ENCODE results near the gene C20orf173. TPM values are rescaled to one million over a fixed set of nuclear protein-coding genes. Genes with fewer than 3 reads are reported as not detected.

C20orf173 gene
- total and polyA plus RNA-seq, 2 donors (not counting 1 experiment from before 2014, with no cell fraction given): not detected

DNA sequence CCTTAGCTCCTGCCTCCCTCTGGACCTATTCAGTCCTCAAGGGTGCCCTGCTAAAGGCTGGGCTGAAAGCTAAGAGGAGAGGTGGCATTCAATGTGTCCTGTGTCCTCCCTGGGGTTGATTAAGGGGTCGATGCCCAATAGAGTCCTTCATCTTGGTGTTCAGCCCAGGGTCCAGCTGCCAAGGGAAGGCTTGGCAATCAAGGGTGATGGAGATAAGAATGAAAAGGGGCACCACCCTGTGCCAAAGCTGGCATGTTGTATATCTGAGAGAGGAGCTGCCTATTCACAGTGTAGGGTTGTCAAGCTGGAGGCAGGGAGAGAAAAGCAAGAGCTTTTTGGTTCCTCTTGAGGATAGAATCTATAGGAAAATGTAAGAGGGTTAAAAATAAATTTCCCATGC lies 12.3 kb downstream of the C20orf173 start:
- Histone ChIP-seq H4K20me1 (ENCODE audit: control insufficient read depth, extremely low read depth, insufficient read depth, low read length) (no peaks in the 10 kb centered on the region), H3K27me3 (ENCODE audit: control insufficient read depth, insufficient read depth, low read length) (no peaks in the 10 kb centered on the region), H3K4me2 (ENCODE audit: extremely low read depth, insufficient read depth, low read length) (no peak overlapping the region), H3K4me1 (ENCODE audit: control insufficient read depth, extremely low read depth, insufficient read depth, low read length) (peaks cover 10% of the 10 kb centered on the region), H3K27ac (ENCODE audit: insufficient read depth, low read length) (no peak overlapping the region), H3K9me3 (ENCODE audit: control insufficient read depth, insufficient read depth, low read depth, low read length) (no peaks in the 10 kb centered on the region), H3K4me3 (replicated peaks in 1 of 4; ENCODE audit: control extremely low read depth in 1 of 4, insufficient read depth in 1 of 4, low read depth in 3 of 4, low read length in 4 of 4) (no peak overlapping the region), H3K36me3 (ENCODE audit: control insufficient read depth, insufficient read depth, low read length) (no peaks in the 10 kb centered on the region), H3K79me2 (ENCODE audit: control insufficient read depth, insufficient read depth, low read length) (no peaks in the 10 kb centered on the region), H3K9ac (ENCODE audit: insufficient read depth, low read length) (no peak overlapping the region), H2AFZ (ENCODE audit: low read length) (no peak overlapping the region)
- TF ChIP-seq, protein P1, sequence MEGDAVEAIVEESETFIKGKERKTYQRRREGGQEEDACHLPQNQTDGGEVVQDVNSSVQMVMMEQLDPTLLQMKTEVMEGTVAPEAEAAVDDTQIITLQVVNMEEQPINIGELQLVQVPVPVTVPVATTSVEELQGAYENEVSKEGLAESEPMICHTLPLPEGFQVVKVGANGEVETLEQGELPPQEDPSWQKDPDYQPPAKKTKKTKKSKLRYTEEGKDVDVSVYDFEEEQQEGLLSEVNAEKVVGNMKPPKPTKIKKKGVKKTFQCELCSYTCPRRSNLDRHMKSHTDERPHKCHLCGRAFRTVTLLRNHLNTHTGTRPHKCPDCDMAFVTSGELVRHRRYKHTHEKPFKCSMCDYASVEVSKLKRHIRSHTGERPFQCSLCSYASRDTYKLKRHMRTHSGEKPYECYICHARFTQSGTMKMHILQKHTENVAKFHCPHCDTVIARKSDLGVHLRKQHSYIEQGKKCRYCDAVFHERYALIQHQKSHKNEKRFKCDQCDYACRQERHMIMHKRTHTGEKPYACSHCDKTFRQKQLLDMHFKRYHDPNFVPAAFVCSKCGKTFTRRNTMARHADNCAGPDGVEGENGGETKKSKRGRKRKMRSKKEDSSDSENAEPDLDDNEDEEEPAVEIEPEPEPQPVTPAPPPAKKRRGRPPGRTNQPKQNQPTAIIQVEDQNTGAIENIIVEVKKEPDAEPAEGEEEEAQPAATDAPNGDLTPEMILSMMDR (conservative IDR thresholded peaks at IDR 0.05 in 1 of 2, IDR thresholded peaks at IDR 0.05 in 1 of 2; ENCODE audit: low read depth in 1 of 2, low read length in 2 of 2): no peak
- no peak for TF ChIP-seq EZH2 (IDR thresholded peaks at IDR 0.05; ENCODE audit: low read length, missing control alignments)
- no peak for DNase-seq (ENCODE audit: low read depth in 2 of 2)

DNA sequence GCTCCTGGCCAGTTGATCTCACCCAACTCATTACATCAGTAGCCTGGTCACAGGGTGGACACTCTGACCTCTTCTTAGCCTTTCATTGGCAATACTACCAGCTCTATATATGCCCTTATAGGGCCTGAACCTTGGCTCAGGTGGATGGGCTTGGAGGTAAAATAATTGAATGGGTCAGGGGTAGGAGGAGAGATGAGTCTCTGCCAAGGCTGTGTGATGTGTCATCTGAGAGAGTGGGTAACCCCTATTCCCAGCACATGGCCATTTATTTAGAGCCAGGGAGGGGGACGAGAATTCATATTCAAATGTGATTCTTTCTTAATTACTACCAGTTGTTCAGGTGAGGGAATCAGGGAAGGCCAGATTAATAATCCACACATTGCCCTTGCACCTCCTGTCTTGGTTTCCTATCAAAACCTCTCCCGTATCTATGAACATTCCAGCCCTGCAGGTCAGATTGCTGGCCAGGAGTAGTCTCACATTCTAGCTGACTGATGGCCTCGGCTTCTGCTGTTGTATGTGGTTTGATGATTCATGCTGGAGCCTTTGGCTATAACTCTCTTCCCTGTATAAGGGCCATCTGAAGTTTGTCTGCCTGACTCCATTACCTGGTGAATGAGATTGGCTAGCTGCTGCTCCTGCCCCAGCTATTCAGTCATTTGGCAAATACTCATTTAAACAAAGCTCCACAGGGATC lies 13.4 kb downstream of the C20orf173 start:
- H3K79me2 ChIP-seq (ENCODE audit: control insufficient read depth, insufficient read depth, low read length): no peaks in the 10 kb centered on the region
- no peaks in the 10 kb centered on the region for H3K27me3 ChIP-seq (ENCODE audit: control insufficient read depth, insufficient read depth, low read length)
- H3K36me3 ChIP-seq (ENCODE audit: control insufficient read depth, insufficient read depth, low read length): no peaks in the 10 kb centered on the region
- no peak overlapping the region for H3K9ac ChIP-seq (ENCODE audit: insufficient read depth, low read length)
- H3K4me1 ChIP-seq (ENCODE audit: control insufficient read depth, extremely low read depth, insufficient read depth, low read length): peaks cover 10% of the 10 kb centered on the region
- no peak overlapping the region for H3K4me3 ChIP-seq (replicated peaks in 1 of 4; ENCODE audit: control extremely low read depth in 1 of 4, insufficient read depth in 1 of 4, low read depth in 3 of 4, low read length in 4 of 4)
- H3K9me3 ChIP-seq (ENCODE audit: control insufficient read depth, insufficient read depth, low read depth, low read length): no peaks in the 10 kb centered on the region
- peak; percentile 72 to 94 for DNase-seq (ENCODE audit: low read depth in 2 of 2)
- no peaks in the 10 kb centered on the region for H4K20me1 ChIP-seq (ENCODE audit: control insufficient read depth, extremely low read depth, insufficient read depth, low read length)
- no peak for TF ChIP-seq EZH2 (IDR thresholded peaks at IDR 0.05; ENCODE audit: low read length, missing control alignments)
- TF ChIP-seq, protein P1 (conservative IDR thresholded peaks at IDR 0.05 in 1 of 2, IDR thresholded peaks at IDR 0.05 in 1 of 2; ENCODE audit: low read depth in 1 of 2, low read length in 2 of 2): no peak
- peak overlapping the region; percentile 16 for H3K4me2 ChIP-seq (ENCODE audit: extremely low read depth, insufficient read depth, low read length)
- no peak overlapping the region for H2AFZ ChIP-seq (ENCODE audit: low read length)
- H3K27ac ChIP-seq (ENCODE audit: insufficient read depth, low read length): no peak overlapping the region

DNA sequence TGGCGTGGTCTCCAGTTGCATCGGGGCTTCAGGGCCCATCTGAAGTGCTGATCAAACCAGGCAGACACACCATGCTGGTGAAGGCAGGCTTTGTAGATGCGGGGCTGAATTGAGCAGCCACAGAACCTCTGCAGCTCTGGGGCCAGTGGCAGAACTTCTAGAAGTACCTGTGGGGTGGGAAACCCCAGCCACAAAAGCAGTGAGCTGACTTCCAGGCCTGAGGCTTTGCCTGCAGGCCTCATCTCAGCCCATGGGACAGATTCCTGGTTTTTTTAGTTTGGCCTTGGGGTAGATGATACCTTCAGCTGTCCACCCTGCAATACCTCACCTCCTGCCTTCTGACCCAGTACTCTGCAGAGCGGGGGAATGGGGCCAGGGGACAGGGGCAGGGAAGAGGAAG lies 14.1 kb downstream of the C20orf173 start:
- Histone ChIP-seq H4K20me1 (ENCODE audit: control insufficient read depth, extremely low read depth, insufficient read depth, low read length) (no peaks in the 10 kb centered on the region), H3K36me3 (ENCODE audit: control insufficient read depth, insufficient read depth, low read length) (no peaks in the 10 kb centered on the region), H3K9ac (ENCODE audit: insufficient read depth, low read length) (no peak overlapping the region), H3K4me2 (ENCODE audit: extremely low read depth, insufficient read depth, low read length) (no peak overlapping the region), H3K4me1 (ENCODE audit: control insufficient read depth, extremely low read depth, insufficient read depth, low read length) (peaks cover 10% of the 10 kb centered on the region), H3K9me3 (ENCODE audit: control insufficient read depth, insufficient read depth, low read depth, low read length) (no peaks in the 10 kb centered on the region), H2AFZ (ENCODE audit: low read length) (no peak overlapping the region), H3K4me3 (replicated peaks in 1 of 4; ENCODE audit: control extremely low read depth in 1 of 4, insufficient read depth in 1 of 4, low read depth in 3 of 4, low read length in 4 of 4) (no peak overlapping the region), H3K27me3 (ENCODE audit: control insufficient read depth, insufficient read depth, low read length) (no peaks in the 10 kb centered on the region), H3K79me2 (ENCODE audit: control insufficient read depth, insufficient read depth, low read length) (no peaks in the 10 kb centered on the region), H3K27ac (ENCODE audit: insufficient read depth, low read length) (no peak overlapping the region)
- DNase-seq (ENCODE audit: low read depth in 2 of 2): no peak
- TF ChIP-seq, protein P1 (conservative IDR thresholded peaks at IDR 0.05 in 1 of 2, IDR thresholded peaks at IDR 0.05 in 1 of 2; ENCODE audit: low read depth in 1 of 2, low read length in 2 of 2): no peak
- no peak for TF ChIP-seq EZH2 (IDR thresholded peaks at IDR 0.05; ENCODE audit: low read length, missing control alignments)

All from fibroblast of lung (primary cell).